Measurements from ENCODE around the gene PNLDC1. TPM values are rescaled to one million over a fixed set of nuclear protein-coding genes. Genes with fewer than 3 reads are reported as not detected.
A peak's percentile ranks its signal among the peaks of the same experiment; 100 is the strongest.

PNLDC1 gene
- total RNA-seq, 2 donors from 2014 or later, result not detected

- H3K9me3 ChIP-seq (ENCODE audit: control insufficient read depth, low read length), result no peaks in the 10 kb centered on the region
- no peaks in the 10 kb centered on the region for H3K4me1 Mint-ChIP-seq
- H3K36me3 ChIP-seq (ENCODE audit: control insufficient read depth, insufficient read depth, low read length), result no peaks in the 10 kb centered on the region
- H3K27ac ChIP-seq (ENCODE audit: low read depth, low read length), result no peak overlapping the region
- H3K9ac ChIP-seq (ENCODE audit: extremely low read depth, low read length, poor library complexity, severe bottlenecking), result no peak overlapping the region
- H3K4me3 ChIP-seq (ENCODE audit: low read length), result no peak overlapping the region
- no peaks in the 10 kb centered on the region for H3K4me1 ChIP-seq (ENCODE audit: control insufficient read depth, insufficient read depth, low read length)
- WGBS, 2 experiments (ENCODE audit: insufficient coverage in 1 of 2, insufficient read length in 1 of 2), result 88 to 92% methylated on average over 6 to 12 of the region's 12 CpGs
- H3K27me3 ChIP-seq (ENCODE audit: control insufficient read depth, insufficient read depth, low read length, poor library complexity, severe bottlenecking), result no peaks in the 10 kb centered on the region
- H3K27ac Mint-ChIP-seq, result peak overlapping the region; percentile 19
- H3K4me3 Mint-ChIP-seq, result no peak overlapping the region
- H3K9me3 Mint-ChIP-seq, result peaks cover 6% of the 10 kb centered on the region
- no peaks in the 10 kb centered on the region for H3K36me3 Mint-ChIP-seq (ENCODE audit: low read depth)
- no peak for TF ChIP-seq CTCF (conservative IDR thresholded peaks at IDR 0.05)
- no peak for DNase-seq
- no peaks in the 10 kb centered on the region for H3K27me3 Mint-ChIP-seq (ENCODE audit: insufficient read depth)
Measured at GRCh38 chr6:159865226-159865920, 65.3 kb downstream of the PNLDC1 start.

DNA sequence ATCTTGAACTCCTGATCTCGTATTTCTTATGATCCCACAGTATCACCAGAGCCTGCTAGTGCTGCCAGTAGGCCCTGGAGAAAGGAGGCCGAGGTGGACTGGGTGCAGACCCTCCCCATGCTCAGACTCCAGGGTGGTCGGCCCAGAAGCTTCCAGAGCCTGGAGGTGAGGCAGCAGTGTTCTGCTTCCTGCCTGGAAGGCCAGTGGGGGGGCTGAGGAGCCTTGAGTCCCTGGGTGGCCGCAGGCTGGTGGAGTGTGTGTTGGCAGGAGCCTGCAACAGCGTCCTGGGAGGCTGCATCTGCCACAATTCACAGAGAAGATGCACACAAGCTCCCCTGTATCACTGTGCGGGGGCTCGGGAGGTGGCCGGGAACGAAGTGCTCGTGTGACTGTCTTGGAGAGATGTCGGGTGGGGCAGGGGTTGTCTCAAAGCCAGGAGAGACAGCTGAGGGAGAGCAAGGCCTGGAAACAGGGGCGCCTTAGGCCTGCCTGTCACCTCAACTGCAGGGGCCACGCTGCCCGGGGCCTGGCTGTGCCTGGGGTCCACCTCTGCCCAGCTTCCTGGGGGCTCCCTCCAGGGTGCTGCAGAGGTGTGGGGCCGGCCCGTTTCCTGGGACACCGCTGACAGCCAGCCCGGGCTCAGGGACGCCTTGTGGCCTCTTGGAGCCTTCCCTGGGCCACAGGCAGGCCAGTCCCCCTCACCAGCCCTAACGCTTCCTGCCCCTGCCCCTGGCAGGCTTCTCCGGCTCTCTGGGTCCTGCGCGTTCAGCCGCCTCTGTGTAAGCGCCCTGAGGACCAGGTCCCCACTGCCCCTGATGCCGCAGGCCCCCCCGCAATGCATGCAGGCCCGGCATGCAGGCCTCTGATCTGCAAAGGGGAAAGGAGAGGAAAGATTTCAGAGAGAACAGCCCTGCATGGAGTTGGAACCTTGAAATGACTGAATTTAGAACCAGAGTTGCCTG is 66.5 kb downstream of the PNLDC1 start:
- Mint-ChIP-seq H3K4me3 (no peak overlapping the region), H3K4me1 (no peaks in the 10 kb centered on the region), H3K36me3 (ENCODE audit: low read depth) (no peaks in the 10 kb centered on the region), H3K27ac (no peak overlapping the region), H3K9me3 (peaks cover 6% of the 10 kb centered on the region), H3K27me3 (ENCODE audit: insufficient read depth) (no peaks in the 10 kb centered on the region)
- no peak overlapping the region for H3K9ac ChIP-seq (ENCODE audit: extremely low read depth, low read length, poor library complexity, severe bottlenecking)
- no peaks in the 10 kb centered on the region for H3K27me3 ChIP-seq (ENCODE audit: control insufficient read depth, insufficient read depth, low read length, poor library complexity, severe bottlenecking)
- H3K27ac ChIP-seq (ENCODE audit: low read depth, low read length), result no peak overlapping the region
- H3K36me3 ChIP-seq (ENCODE audit: control insufficient read depth, insufficient read depth, low read length), result no peaks in the 10 kb centered on the region
- DNase-seq, result no peak
- TF ChIP-seq CTCF (conservative IDR thresholded peaks at IDR 0.05), result no peak
- no peaks in the 10 kb centered on the region for H3K9me3 ChIP-seq (ENCODE audit: control insufficient read depth, low read length)
- no peak overlapping the region for H3K4me3 ChIP-seq (ENCODE audit: low read length)
- WGBS, 2 experiments (ENCODE audit: insufficient coverage in 1 of 2, insufficient read length in 1 of 2), result 88 to 91% methylated on average over 19 to 28 of the region's 28 CpGs
- H3K4me1 ChIP-seq (ENCODE audit: control insufficient read depth, insufficient read depth, low read length), result no peaks in the 10 kb centered on the region

Other genes with a start within 250 kb of the PNLDC1 start
- 10 to 100 TPM; 64.3 to 88.8 TPM for gene SOD2, start 107.0 kb upstream of the PNLDC1 start, total RNA-seq
- 100 to 1,000 TPM; 112 to 119 TPM for gene WTAP, start 72.8 kb upstream of the PNLDC1 start, total RNA-seq
- gene ACAT2, start 38.2 kb upstream of the PNLDC1 start, total RNA-seq, result 100 to 1,000 TPM; 108 to 147 TPM
- gene TCP1, start 10.7 kb upstream of the PNLDC1 start, total RNA-seq, result 100 to 1,000 TPM; 241 to 246 TPM
- 10 to 100 TPM; 46.7 to 56.9 TPM for gene MRPL18, start 9.8 kb upstream of the PNLDC1 start, total RNA-seq
- gene MAS1, start 90.7 kb downstream of the PNLDC1 start, total RNA-seq, result not detected
- gene IGF2R, start 168.8 kb downstream of the PNLDC1 start, total RNA-seq, result 100 to 1,000 TPM; 103 to 130 TPM

Data from endodermal cell (in vitro differentiated cells).